ENCODE measurements around the gene IL21R.

The IL21R gene

DNA sequence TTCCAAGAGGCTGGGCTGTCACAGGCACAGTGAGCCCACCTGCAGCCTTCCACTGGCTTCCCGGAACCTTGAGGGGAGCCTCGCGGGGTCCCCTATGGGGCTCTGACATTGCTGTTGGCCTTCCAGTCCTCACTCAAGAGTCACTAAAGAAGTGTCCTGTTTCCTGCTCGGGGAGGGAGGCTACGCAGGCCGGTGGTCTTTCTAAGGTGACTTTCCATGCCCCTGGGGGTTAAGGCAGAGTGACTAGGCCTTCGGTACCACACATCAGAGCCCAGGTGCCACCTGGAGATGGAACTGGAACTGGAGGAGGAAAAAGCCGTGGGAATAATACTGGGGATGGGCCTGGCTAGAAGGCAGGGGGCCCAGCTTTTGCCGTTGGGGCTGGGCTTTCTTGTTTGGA, 72.1 kb downstream of the IL21R start:
- TF ChIP-seq, protein P1, sequence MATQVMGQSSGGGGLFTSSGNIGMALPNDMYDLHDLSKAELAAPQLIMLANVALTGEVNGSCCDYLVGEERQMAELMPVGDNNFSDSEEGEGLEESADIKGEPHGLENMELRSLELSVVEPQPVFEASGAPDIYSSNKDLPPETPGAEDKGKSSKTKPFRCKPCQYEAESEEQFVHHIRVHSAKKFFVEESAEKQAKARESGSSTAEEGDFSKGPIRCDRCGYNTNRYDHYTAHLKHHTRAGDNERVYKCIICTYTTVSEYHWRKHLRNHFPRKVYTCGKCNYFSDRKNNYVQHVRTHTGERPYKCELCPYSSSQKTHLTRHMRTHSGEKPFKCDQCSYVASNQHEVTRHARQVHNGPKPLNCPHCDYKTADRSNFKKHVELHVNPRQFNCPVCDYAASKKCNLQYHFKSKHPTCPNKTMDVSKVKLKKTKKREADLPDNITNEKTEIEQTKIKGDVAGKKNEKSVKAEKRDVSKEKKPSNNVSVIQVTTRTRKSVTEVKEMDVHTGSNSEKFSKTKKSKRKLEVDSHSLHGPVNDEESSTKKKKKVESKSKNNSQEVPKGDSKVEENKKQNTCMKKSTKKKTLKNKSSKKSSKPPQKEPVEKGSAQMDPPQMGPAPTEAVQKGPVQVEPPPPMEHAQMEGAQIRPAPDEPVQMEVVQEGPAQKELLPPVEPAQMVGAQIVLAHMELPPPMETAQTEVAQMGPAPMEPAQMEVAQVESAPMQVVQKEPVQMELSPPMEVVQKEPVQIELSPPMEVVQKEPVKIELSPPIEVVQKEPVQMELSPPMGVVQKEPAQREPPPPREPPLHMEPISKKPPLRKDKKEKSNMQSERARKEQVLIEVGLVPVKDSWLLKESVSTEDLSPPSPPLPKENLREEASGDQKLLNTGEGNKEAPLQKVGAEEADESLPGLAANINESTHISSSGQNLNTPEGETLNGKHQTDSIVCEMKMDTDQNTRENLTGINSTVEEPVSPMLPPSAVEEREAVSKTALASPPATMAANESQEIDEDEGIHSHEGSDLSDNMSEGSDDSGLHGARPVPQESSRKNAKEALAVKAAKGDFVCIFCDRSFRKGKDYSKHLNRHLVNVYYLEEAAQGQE (IDR thresholded peaks at IDR 0.05; ENCODE audit: insufficient read depth in 1 of 2, low read depth in 2 of 2, low read length in 2 of 2) = no peak
- TF ChIP-seq SIN3A (IDR thresholded peaks at IDR 0.05; ENCODE audit: borderline replicate concordance, insufficient read depth, low read length) (no peak), FOXP2 (optimal IDR thresholded peaks at IDR 0.05; ENCODE audit: borderline replicate concordance, extremely low read depth, extremely low read length, insufficient read depth) (no peak), TAF1 (IDR thresholded peaks at IDR 0.05; ENCODE audit: borderline replicate concordance, insufficient read depth, low read length) (no peak), POLR2AphosphoS5 (IDR thresholded peaks at IDR 0.05; ENCODE audit: low read depth, low read length) (no peak)

DNA sequence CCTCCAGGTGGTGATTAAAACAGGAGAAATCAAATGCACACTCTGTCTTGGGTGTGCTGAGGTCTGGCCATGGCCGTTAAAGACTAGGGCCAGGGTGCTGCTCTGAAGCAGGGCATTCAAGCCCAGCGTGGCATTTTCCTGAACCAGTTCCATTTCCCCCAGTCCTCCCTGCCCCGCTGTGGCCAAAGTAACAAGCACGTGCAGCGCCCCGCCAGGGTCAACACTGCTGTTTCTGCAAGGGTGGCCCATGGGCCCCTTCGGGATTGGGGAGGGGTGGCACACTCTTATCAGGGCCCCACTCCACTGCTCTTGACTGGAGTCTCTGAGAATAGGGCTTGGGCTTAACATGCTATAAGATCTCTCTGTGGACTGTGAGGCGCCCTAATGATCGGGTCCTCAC, 72.9 kb downstream of the IL21R start:
- TF ChIP-seq SIN3A (IDR thresholded peaks at IDR 0.05; ENCODE audit: borderline replicate concordance, insufficient read depth, low read length) (no peak), FOXP2 (optimal IDR thresholded peaks at IDR 0.05; ENCODE audit: borderline replicate concordance, extremely low read depth, extremely low read length, insufficient read depth) (no peak), POLR2AphosphoS5 (IDR thresholded peaks at IDR 0.05; ENCODE audit: low read depth, low read length) (no peak), TAF1 (IDR thresholded peaks at IDR 0.05; ENCODE audit: borderline replicate concordance, insufficient read depth, low read length) (no peak)
- TF ChIP-seq, protein P1 (IDR thresholded peaks at IDR 0.05; ENCODE audit: insufficient read depth in 1 of 2, low read depth in 2 of 2, low read length in 2 of 2) = no peak

DNA sequence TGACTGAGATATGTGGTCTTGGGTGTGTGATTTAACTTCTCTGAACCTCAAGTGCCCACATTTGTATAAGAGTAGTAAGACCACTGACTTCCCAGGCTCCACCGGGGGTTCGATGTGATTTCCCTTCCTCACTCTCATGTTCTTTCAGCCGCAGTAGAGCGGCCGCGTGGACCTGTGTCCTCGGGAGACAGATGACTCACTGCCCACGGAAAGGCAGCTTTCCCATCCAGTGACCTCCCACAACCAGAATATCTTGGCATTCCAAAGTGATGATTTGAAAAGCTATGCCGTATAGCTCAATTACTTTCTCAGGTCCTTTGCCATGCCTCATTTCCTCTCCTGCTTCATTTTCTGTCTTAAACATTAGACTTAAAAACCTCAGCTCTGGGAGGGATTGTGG, 73.6 kb downstream of the IL21R start:
- TF ChIP-seq TAF1 (IDR thresholded peaks at IDR 0.05; ENCODE audit: borderline replicate concordance, insufficient read depth, low read length) (no peak), POLR2AphosphoS5 (IDR thresholded peaks at IDR 0.05; ENCODE audit: low read depth, low read length) (no peak), FOXP2 (optimal IDR thresholded peaks at IDR 0.05; ENCODE audit: borderline replicate concordance, extremely low read depth, extremely low read length, insufficient read depth) (no peak), SIN3A (IDR thresholded peaks at IDR 0.05; ENCODE audit: borderline replicate concordance, insufficient read depth, low read length) (no peak)
- TF ChIP-seq, protein P1 (IDR thresholded peaks at IDR 0.05; ENCODE audit: insufficient read depth in 1 of 2, low read depth in 2 of 2, low read length in 2 of 2) = no peak

DNA sequence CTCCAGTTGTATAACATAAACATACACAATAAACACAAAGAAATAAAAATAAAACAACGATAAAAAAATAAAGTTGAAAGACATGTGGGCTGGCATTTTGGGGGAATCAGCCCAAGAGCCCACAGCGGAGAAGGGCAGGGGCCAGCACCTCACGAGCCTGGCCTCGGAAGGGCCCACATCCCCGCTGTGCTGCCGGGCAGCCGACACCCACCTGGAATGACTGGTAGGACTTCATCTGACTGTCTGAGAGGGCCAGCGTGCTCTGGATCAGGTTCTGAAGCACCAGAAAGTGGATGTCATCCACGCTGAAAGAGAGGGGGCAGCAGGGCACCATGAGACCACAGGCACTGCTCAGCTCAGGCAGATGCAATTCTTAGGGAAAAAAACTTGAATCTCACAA, 74.3 kb downstream of the IL21R start:
- no peak for TF ChIP-seq TAF1 (IDR thresholded peaks at IDR 0.05; ENCODE audit: borderline replicate concordance, insufficient read depth, low read length)
- TF ChIP-seq, protein P1 (IDR thresholded peaks at IDR 0.05; ENCODE audit: insufficient read depth in 1 of 2, low read depth in 2 of 2, low read length in 2 of 2) = no peak
- TF ChIP-seq FOXP2 (optimal IDR thresholded peaks at IDR 0.05; ENCODE audit: borderline replicate concordance, extremely low read depth, extremely low read length, insufficient read depth) = no peak
- no peak for TF ChIP-seq POLR2AphosphoS5 (IDR thresholded peaks at IDR 0.05; ENCODE audit: low read depth, low read length)
- TF ChIP-seq SIN3A (IDR thresholded peaks at IDR 0.05; ENCODE audit: borderline replicate concordance, insufficient read depth, low read length) = no peak

DNA sequence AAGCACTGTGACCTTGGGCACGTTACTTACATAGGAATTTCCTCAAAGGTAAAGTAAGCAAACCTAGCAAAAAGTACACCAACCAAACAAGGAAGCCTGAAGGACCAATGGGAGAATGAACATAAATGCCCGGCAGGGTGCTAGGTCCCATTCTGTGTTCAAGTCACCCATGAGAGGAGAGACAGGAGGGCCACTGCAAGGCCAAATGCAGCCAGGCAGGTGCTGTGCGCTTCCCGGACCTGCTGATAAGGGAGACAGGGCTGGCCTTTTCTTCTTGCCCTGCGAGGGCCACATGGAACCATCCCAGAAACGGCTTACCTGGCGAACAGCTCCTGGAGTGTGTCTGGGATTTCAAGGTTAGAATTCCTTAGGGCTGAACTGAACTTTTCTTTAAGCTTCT, 78.8 kb downstream of the IL21R start:
- TF ChIP-seq FOXP2 (optimal IDR thresholded peaks at IDR 0.05; ENCODE audit: borderline replicate concordance, extremely low read depth, extremely low read length, insufficient read depth) (no peak), POLR2AphosphoS5 (IDR thresholded peaks at IDR 0.05; ENCODE audit: low read depth, low read length) (no peak), TAF1 (IDR thresholded peaks at IDR 0.05; ENCODE audit: borderline replicate concordance, insufficient read depth, low read length) (no peak), SIN3A (IDR thresholded peaks at IDR 0.05; ENCODE audit: borderline replicate concordance, insufficient read depth, low read length) (no peak)

Measured in PFSK-1 (cell line).